Neuron (in vitro differentiated cells): ENCODE measurements around the gene PDSS2.

Experiments
- H2AFZ ChIP-seq: one replicate; pipeline ENCODE4 v1.6.1; 2013; ENCODE audit warnings: low read depth, mild to moderate bottlenecking, inconsistent platforms, low read length, moderate library complexity
- H3K27me3 ChIP-seq: one replicate; pipeline ENCODE4 v1.6.1; 2013; ENCODE audit warnings: low read length; ENCODE audit not compliant: insufficient read depth
- H3K36me3 ChIP-seq: one replicate; pipeline ENCODE4 v1.6.1; 2013; ENCODE audit warnings: low read length; ENCODE audit not compliant: insufficient read depth
- H3K4me1 ChIP-seq: one replicate; pipeline ENCODE4 v1.6.1; 2013; ENCODE audit warnings: low read length; ENCODE audit not compliant: insufficient read depth
- H3K4me3 ChIP-seq: 2 replicates; pipeline ENCODE4 v1.5.1; 2013; ENCODE audit warnings: mild to moderate bottlenecking, low read length, moderate library complexity
- H3K9me3 ChIP-seq: one replicate; pipeline ENCODE4 v1.6.1; 2013; ENCODE audit warnings: low read length

PDSS2 gene

DNA sequence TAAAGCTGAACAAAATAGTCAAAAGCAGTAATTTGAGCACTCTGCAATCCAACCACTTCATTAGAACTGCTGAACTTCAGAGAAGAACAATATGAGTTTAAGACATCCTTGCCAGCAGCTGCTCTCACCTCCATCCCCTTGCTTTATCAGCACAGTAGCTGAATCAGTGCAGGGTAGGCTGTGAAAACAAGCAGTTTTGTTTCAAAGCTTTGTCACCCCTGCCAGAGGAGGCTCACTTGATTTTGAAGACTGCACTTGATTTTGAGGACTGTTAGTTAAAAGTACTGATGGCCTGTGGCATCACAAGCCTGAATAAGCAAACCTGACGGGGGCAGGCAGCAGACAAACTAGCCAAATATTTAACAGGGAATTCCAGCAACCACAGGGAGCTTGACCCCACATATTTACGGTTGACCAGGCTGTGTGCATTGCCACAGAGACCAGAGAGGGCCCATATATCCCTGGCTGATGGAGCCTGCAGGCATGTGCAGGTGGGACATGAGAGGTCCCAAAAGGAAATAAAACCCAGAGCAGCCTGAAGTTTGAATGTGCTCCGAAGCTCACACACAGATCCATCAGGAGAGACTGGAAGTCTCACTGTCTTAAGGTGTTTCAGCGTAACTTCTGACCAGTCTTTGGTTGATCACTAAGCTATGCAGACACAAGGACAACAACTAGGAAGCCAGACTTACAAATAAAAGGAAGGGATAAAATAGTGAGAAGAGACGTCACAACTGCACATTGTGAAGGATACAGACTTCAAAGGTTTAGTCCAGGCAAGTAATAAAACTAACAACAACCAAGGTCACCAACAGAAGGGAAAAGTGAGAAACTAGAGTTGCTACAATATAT, 97.4 kb downstream of the PDSS2 start:
- H3K4me1 ChIP-seq = peaks cover 8% of the 10 kb centered on the region
- no peak overlapping the region for H3K4me3 ChIP-seq
- H3K27me3 ChIP-seq = no peaks in the 10 kb centered on the region

GRCh38 chr6:107360476-107360875, 98.9 kb downstream of the PDSS2 start:
- Histone ChIP-seq H3K9me3 (peaks cover 6% of the 10 kb centered on the region), H3K27me3 (no peaks in the 10 kb centered on the region), H3K4me1 (peaks cover 8% of the 10 kb centered on the region), H3K4me3 (no peak overlapping the region), H2AFZ (no peak overlapping the region), H3K36me3 (no peaks in the 10 kb centered on the region)

More for the DNA sequence above, 97.4 kb downstream of the PDSS2 start:
- H2AFZ ChIP-seq = no peak overlapping the region
- no peaks in the 10 kb centered on the region for H3K36me3 ChIP-seq
- peaks cover 6% of the 10 kb centered on the region for H3K9me3 ChIP-seq

DNA sequence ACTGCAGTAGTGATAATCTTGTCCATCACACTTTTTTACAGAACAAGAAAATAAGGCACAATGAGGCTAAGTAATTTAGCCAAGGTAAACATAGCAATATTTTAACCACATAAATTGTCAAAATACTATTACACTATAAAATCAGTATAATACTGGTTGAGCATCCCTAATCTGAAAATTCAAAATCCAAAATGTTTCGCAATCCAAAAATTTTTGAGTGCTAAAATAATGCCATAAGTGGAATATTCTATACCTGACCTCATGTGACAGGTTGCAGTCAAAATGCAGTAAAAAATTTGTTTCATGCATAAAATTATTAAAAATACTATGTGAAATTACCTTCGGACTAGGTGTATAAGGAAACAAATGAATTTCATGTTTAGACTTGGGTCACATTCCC, 101.5 kb downstream of the PDSS2 start:
- peaks cover 8% of the 10 kb centered on the region for H3K4me1 ChIP-seq
- peaks cover under 1% of the 10 kb centered on the region for H3K9me3 ChIP-seq
- no peaks in the 10 kb centered on the region for H3K27me3 ChIP-seq
- no peaks in the 10 kb centered on the region for H3K36me3 ChIP-seq
- no peak overlapping the region for H3K4me3 ChIP-seq
- no peak overlapping the region for H2AFZ ChIP-seq

DNA sequence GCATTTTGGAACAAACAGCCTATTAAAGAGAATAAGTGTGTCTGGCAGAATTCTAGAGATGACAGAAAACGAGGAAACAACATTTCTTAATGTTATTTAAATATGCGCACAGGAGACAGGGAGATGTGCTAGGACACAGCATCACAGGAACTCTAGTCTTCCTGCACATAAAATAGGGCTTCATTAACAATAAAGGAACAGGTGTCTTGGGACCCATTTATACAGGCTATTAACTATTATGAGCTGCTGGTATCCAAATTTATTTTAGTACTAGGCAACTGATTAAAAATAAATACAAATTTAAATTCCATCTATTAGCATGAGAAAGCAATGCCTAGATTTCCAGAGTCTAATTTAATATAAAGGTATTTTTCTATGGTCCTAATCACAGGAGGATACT, 102.3 kb downstream of the PDSS2 start:
- Histone ChIP-seq H3K9me3 (no peaks in the 10 kb centered on the region), H3K27me3 (no peaks in the 10 kb centered on the region), H3K36me3 (no peaks in the 10 kb centered on the region), H3K4me3 (no peak overlapping the region), H3K4me1 (peaks cover 8% of the 10 kb centered on the region), H2AFZ (no peak overlapping the region)

GRCh38 chr6:107355659-107356058, 103.7 kb downstream of the PDSS2 start:
- Histone ChIP-seq H3K4me3 (no peak overlapping the region), H3K9me3 (no peaks in the 10 kb centered on the region), H3K36me3 (no peaks in the 10 kb centered on the region), H3K27me3 (no peaks in the 10 kb centered on the region), H2AFZ (no peak overlapping the region), H3K4me1 (no peaks in the 10 kb centered on the region)

DNA sequence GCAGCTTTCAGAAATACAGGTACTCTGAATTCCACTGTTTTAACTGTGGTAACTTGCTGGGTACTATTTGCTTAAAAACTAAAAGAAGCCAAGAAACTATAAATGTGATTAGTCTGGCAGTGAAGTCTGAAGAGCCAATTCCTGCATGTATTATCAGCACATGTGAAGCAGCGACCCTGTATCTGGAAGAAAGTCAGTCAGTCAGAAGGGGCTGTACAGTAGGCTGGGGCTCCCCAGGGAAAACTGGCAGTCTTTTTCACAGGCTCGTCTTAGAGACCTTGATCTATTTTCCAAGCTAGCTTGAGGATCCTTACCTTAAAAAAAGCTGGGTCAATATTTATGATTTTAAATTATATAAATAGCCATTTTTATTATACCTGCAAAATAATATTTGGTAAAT, 104.9 kb downstream of the PDSS2 start:
- Histone ChIP-seq H3K36me3 (no peaks in the 10 kb centered on the region), H2AFZ (no peak overlapping the region), H3K9me3 (no peaks in the 10 kb centered on the region), H3K4me3 (no peak overlapping the region), H3K27me3 (no peaks in the 10 kb centered on the region), H3K4me1 (no peaks in the 10 kb centered on the region)

DNA sequence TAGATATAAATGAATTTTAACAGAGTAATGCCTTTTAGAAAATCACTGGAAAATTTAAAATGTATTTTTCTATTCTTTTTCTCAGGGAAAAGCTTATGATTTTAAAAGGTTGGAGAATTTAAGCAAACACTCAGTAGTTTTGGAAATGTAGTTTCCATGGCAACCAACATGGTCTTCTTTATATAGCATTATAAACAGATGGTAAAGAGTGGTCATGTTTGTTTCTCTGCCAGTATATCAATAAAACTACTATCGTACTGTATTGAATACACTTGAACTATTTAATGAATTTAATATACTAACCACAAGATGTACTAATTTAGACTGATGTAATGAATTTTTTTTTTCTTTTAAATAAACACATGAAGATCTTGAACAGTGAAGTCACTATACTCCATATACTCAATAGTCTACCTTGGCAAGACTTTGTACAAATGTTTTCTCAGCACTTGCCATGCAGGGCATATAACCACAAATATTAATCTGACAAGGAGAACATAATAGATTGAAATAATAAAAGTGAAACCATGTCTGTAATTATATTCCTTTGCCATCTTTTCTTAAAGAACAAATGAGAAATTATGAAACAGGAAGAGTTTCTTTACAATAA, 105.5 kb downstream of the PDSS2 start:
- H3K27me3 ChIP-seq = no peaks in the 10 kb centered on the region

DNA sequence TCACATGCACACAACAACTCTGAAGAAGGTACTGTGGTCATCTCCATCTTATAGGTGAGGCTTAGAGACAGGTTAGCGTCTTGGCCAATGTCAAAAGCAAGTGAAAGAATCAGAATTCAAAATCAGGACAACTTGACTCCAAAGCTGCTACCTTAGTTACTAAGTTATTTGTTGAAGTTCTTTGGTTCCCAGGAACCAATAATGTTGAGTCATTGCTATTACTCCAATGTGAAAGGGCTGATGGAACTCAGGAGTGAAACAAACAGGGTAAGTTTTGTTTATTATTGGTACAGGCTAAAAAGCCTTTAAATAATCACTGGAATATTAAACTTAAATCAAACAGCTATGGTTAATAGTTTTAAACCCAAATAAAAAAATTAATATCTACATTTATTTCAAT, 111.1 kb downstream of the PDSS2 start:
- Histone ChIP-seq H2AFZ (no peak overlapping the region), H3K36me3 (no peaks in the 10 kb centered on the region), H3K4me1 (no peaks in the 10 kb centered on the region), H3K9me3 (no peaks in the 10 kb centered on the region), H3K4me3 (no peak overlapping the region), H3K27me3 (no peaks in the 10 kb centered on the region)

More for the DNA sequence above, 105.5 kb downstream of the PDSS2 start:
- Histone ChIP-seq H3K4me3 (no peak overlapping the region), H3K4me1 (no peaks in the 10 kb centered on the region), H3K9me3 (no peaks in the 10 kb centered on the region), H2AFZ (no peak overlapping the region), H3K36me3 (no peaks in the 10 kb centered on the region)

- Histone ChIP-seq H3K36me3 (no peaks in the 10 kb centered on the region), H2AFZ (no peak overlapping the region), H3K27me3 (no peaks in the 10 kb centered on the region), H3K4me1 (no peaks in the 10 kb centered on the region), H3K4me3 (no peak overlapping the region), H3K9me3 (no peaks in the 10 kb centered on the region)
These were observed 114.0 kb downstream of the PDSS2 start for GRCh38 chr6:107345393-107345792.

- no peak overlapping the region for H2AFZ ChIP-seq
- H3K9me3 ChIP-seq = no peaks in the 10 kb centered on the region
- H3K4me1 ChIP-seq = no peaks in the 10 kb centered on the region
- H3K36me3 ChIP-seq = no peaks in the 10 kb centered on the region
- no peaks in the 10 kb centered on the region for H3K27me3 ChIP-seq
- no peak overlapping the region for H3K4me3 ChIP-seq
These were observed 114.4 kb downstream of the PDSS2 start for GRCh38 chr6:107344981-107345380.

- Histone ChIP-seq H3K9me3 (no peaks in the 10 kb centered on the region), H3K4me3 (no peak overlapping the region), H3K36me3 (no peaks in the 10 kb centered on the region), H3K27me3 (no peaks in the 10 kb centered on the region), H2AFZ (no peak overlapping the region), H3K4me1 (no peaks in the 10 kb centered on the region)
These were observed 115.0 kb downstream of the PDSS2 start for GRCh38 chr6:107344383-107344782.

DNA sequence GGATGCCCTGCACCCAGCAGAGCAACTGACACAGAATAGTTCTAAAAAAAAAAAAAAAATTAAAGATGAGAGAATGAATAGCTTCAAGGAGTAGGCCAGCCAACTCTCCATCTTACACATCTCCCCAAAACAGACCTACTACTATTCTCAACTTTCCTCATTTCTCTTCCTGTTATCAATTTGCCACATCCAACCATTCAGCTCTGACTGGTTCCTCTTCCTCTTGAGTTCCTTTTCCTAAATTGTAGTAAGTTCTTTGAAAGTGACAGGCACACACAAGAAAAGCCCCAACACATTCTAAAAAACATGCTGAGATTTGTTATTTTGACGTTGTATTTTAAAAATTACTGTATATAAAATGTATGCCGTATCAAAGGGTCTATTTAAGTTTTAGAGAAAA, 117.2 kb downstream of the PDSS2 start:
- no peaks in the 10 kb centered on the region for H3K27me3 ChIP-seq
- H3K36me3 ChIP-seq = no peaks in the 10 kb centered on the region
- no peak overlapping the region for H3K4me3 ChIP-seq
- no peaks in the 10 kb centered on the region for H3K9me3 ChIP-seq
- no peak overlapping the region for H2AFZ ChIP-seq
- no peaks in the 10 kb centered on the region for H3K4me1 ChIP-seq

GRCh38 chr6:107340881-107341280, 118.5 kb downstream of the PDSS2 start:
- no peak overlapping the region for H3K4me3 ChIP-seq
- no peaks in the 10 kb centered on the region for H3K36me3 ChIP-seq
- no peak overlapping the region for H2AFZ ChIP-seq
- H3K4me1 ChIP-seq = no peaks in the 10 kb centered on the region
- no peaks in the 10 kb centered on the region for H3K9me3 ChIP-seq
- H3K27me3 ChIP-seq = no peaks in the 10 kb centered on the region
